GM21619 (cell line): ENCODE results near the gene PLEKHH1.
A peak's percentile ranks its signal among the peaks of the same experiment; 100 is the strongest.

Experiments used
- ATAC-seq: cut with Tn5 transposase; IDR thresholded peaks from one replicate; pipeline ENCODE4 v1.9.1; 2021; ENCODE audit not compliant: unreplicated experiment

PLEKHH1 gene

DNA sequence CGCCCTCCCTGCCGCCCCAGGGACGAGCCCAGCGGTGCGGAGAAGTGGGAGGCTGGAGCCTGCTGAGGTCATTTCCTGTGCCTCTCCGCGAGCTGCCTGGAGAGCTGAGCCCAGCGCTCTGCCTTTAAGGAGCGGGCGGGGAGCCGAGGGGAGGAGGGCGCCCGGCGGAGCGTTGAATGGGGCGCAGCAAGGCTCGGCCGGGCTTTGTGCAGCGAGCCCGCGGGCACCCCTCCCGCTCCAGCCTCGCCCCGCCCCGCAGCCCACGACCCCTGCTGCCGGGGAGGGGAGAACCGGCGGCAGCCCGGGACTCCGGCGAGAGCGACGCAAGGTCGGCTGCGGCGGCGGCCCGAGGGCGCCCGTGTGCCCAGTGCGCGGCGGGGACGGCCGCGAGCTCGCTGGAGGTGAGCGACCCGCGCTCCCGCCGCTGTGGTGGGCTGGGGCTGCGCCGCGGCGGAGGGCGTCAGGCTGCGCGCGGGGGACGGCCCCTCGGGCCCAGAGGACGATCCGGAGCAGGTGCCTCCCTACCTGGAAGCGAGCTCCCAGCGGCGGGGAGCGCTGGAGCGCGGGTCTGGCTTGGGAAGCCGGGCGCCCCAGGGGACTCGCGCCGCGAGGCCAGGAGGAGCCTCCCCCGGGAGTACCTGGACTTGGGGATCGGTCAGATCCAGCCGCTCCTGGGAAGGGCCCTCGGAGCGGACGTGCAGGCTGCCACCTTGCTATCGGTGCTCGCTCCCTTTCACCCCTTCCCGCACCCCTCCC is at the start of gene PLEKHH1:
TSS of gene PLEKHH1 (plus strand) at position 293 of the 756 bp plus-strand sequence. CDS start 8,578 bp downstream, outside the sequence.
- peak; percentile 82 for ATAC-seq

- ATAC-seq, result no peak
Observed at GRCh38 chr14:67483579-67484285, 49.4 kb upstream of the PLEKHH1 start.

- ATAC-seq, result no peak
Observed at GRCh38 chr14:67485501-67486095, 47.5 kb upstream of the PLEKHH1 start.

DNA sequence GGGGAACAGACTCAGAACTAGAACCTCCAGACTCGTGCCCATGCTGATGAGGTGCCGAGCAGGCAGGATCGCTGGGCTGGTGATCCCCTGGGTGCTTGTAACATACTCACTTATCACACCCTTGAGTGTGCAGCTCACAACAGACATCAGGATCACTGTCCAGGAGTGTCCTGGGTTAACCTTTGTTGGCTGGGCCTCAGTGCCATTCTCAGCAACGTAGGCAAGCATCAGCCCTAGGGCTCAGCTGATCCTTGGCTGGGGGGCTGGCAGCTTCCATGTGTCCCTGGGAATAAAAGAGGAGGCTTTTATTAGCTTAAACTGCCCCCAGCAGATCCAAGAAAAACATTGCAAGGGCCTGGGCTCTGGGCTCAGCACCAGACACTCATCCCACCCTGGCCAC is 46.2 kb upstream of the PLEKHH1 start:
- ATAC-seq, result no peak

DNA sequence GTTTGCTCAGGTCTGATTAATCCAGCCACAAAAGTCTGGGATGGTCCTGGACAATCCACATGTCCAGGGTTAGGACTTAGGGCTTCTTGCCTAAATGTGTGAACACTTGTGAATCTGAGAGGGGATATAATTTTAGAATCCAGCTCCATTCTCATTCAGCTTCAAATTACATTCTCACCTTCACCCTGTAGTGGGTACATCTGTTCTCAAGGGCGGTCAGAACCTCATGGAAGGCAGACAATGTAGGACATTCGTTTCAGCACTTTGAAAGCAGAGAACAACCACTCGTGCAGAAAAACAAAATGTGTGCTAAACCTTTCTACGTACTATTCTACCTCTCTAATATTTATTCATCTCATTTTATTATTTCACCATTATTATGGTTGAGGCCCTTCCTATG is 45.8 kb upstream of the PLEKHH1 start:
- no peak for ATAC-seq

DNA sequence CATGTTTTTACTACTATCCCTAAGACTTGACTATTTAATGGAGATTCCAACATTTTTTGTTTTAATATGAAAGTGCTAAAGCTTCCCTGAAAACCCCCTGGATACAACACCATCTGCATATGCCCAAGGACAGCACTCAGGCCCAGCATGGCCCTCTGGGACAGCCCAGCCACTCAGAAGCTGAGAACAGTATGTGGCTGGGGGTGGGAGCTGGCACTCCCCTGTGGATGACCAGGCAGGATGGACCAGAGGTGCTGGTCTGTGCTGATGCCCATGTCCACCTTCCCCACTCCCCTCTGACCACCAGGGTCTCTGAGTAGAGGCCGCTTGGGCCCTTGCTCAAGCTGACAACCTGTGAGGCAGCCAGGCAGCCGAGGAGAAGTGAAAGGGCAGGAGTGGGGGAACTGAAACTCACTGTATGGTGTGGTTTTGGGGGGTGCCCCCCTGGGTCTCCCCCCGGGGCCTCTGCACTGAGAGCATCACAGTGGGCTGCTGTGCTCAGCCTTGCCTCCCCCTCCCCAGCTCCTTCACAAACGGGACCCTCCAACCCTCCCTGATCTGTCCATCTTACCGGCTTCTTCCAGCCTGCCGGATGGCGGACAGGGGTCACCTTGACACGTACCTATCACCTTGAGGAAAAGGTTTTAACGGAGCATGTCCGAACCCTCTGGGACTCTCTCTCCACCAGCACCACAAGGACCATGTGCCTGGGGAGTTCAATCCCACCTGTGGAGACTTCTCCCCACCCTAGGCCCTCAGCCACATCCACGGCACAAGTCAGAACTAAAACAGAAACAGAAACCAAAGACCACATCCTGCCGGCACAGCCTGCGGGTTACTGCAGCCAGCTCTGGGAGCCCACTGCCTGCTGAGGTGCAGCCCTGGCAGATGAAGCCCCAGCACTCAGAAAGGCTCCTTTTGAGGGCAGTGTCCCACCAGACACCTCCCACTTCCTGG is 44.9 kb upstream of the PLEKHH1 start, which contains the start of gene TMEM229B:
TSS of gene TMEM229B (minus strand) at position 785 of the 957 bp plus-strand sequence. CDS start 14,798 bp downstream, outside the sequence.
- peak; percentile 88 for ATAC-seq

DNA sequence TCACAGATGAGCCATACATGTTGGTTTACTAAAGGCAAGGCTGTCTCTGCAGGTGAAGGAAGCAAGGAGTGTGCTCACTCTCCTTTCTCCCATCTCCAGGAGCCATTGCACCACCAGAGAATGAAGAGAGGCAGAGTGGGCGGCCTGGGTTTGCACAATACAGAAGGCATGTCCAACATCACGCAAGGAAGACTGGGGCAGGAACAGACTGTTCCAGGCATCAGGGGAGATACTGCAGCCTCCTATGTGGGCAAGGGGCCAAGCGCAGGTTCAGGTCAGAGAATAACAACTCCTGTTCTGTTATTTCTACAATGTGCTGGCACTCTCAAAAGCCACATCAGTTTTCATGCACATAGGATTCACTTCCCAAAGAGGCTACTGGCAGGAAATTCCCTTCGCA is 42.9 kb upstream of the PLEKHH1 start:
- ATAC-seq, result no peak

GRCh38 chr14:67491285-67491684 is 41.8 kb upstream of the PLEKHH1 start:
- ATAC-seq, result no peak

DNA sequence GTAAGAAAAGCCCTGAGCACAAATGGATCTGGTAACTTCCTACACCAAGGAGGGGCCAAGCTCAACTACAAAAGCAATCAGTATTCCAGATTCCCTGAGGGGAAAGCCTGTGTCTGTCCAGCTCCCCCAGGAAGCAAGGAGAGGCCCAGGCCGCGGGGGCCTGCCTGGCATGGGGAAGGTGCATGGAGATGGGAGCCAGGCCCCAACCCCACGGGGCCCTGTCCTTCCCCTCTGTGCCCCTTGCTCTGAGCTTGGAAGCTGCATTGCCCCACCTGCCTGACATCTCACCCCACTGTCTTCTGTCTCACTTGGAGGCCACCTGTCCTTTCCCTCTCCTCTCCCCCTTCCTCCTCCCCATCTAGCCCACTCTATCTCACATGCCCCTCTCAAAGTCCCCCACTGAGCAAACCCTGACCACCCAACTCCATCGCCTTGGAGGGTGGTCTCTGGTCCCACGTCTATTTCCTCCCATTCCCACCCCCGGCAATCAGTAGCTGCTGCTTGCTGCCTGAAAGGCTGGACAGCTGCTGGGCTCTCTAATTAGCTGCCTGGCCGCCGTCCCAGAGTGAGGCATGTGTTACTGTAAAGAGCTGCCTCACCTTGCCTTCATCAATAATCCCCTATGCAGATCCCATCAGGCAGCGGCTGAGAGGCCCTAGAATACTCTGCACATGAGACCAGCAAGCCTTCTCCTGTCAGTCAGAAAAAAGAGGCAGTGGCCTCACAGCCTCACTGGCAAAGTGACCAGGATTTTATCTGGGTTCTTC is 41.2 kb upstream of the PLEKHH1 start:
- no peak for ATAC-seq

- ATAC-seq, result no peak
Observed at GRCh38 chr14:67492538-67492937, 40.6 kb upstream of the PLEKHH1 start.

DNA sequence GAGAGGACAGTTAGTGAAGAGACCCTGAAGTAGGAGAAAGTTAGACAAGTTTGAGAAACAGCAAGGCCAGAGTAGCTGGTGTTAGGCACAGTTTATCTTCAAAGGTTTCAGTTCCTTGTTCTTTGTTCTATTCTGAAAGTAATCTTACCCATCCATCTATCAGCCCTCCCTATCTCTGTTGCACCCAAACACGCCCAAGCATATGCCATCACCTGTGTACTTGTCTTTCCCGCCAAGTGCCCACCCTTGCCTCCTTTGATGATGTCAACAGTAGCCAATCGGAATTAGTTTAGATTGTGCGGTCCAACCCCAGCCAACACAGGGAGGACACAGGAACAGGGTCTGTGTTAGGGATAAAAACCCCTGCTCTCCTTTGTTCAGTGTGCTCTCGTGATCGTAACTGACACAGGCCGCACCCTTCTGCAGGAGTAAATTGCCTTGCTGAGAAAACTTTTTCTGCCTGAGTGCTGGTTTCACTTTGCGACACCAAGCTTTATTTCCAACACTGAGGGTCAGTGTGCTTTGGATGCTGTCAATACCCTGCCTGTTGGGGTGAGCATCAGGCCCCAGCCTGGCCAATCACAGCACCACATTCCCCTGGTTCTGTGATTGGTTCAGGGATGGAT is 39.9 kb upstream of the PLEKHH1 start:
- no peak for ATAC-seq

GRCh38 chr14:67495827-67496226 is 37.3 kb upstream of the PLEKHH1 start:
- no peak for ATAC-seq

GRCh38 chr14:67497216-67497615 is 35.9 kb upstream of the PLEKHH1 start:
- no peak for ATAC-seq

GRCh38 chr14:67497716-67498115 is 35.4 kb upstream of the PLEKHH1 start:
- ATAC-seq, result no peak

- no peak for ATAC-seq
Observed at GRCh38 chr14:67500981-67501380, 32.1 kb upstream of the PLEKHH1 start.

DNA sequence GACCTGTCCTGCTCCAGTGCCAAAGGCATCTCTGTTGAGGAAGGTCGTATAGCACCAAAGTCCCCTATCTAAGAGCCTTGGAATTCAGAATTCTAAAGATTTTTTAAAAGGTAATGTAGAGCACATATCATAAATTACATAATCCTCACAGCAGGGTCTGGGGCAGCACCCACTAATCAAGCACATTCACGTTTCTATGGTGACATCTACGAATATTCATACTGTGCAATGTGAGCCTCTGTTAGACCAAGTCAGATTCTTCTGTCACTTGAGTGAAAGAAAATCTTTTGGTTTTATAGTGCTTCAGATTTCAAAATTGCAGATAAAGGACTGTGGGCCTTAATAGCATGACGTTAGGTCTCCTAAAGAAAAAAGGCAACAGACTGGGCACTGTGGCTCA is 31.4 kb upstream of the PLEKHH1 start:
- no peak for ATAC-seq

DNA sequence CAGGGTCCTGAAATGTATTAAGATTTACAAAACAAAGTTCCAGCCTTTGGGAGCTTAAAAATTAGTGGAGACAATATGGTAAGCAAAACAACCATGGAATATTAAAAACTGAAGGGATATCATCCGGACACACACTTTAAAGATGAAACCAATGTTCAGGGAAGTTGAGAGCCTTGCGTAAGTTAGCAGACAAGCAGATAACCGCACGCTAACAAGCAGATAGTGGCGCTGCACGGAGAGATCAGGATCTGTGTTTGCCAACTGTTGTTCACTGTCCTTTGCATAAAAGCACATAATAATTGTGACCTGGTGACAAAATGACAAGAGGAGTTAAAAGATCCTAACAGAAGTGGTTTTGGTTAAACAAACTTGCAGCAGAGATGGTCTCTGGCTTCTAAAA is 30.2 kb upstream of the PLEKHH1 start:
- ATAC-seq, result no peak

DNA sequence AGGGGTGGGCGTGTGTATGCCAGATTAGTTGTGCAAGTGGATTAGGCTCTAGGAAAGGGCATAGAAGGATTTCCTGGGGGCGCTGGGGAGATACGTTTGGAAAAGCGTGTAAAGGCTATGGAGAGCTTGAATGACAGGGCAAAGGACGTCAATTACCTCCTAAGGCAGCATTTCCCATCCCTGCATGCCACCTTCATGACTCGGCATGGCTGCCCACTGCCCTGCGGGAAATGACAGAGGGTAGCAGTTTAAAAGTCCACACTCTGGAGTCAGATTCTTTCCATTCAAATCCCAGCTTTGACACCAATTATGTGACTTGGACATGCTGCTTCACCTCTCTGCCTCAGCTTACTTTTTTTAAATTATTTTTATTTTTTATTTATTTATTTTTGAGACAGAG is 29.8 kb upstream of the PLEKHH1 start:
- no peak for ATAC-seq

DNA sequence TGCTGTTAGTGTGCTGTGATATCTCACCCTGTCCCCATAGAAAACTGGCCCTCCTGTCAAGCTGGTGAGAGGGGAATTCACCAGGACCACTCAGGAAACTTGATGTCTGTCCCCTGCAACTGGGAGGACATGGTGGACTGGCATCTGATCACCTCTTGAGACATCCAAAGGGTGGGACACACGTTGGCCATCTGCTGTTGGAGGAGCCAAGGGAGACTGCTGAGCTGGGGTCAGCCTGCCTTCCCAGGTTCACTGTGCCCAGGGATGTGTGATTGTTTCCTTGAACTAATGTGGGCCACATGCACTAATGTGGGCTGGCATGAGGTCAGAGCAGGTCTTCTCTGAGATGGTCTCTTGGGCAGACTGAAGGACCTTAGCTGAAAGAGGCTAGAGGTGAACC is 27.8 kb upstream of the PLEKHH1 start:
- ATAC-seq, result no peak

- no peak for ATAC-seq
Observed at GRCh38 chr14:67508956-67509355, 24.1 kb upstream of the PLEKHH1 start.
